DOHH2 (cell line): Measurements from ENCODE around the gene UPK1A.
A peak's percentile ranks its signal among the peaks of the same experiment; 100 is the strongest.
"Not testable (repeated sequence)": the region's sequence is repeated elsewhere in the genome, so short reads cannot be mapped to it uniquely, and the experiment has no call there.

Source experiments
- H3F3A ChIP-seq: fragments of 200-600 bp; sonication (generic), shearing (Covaris generic); 2 replicates; pipeline ENCODE4 v1.6.0; 2016; ENCODE audit warnings: antibody characterized with exemption, mild to moderate bottlenecking; ENCODE audit not compliant: control insufficient read depth, insufficient read depth
- H3K27ac ChIP-seq: fragments of 200-600 bp; sonication (generic); 2 replicates; pipeline ENCODE4 v1.5.1; 2014; ENCODE audit warnings: low read depth, mild to moderate bottlenecking, low read length, moderate library complexity
- H3K27me3 ChIP-seq: fragments of 200-600 bp; sonication (generic); 2 replicates; pipeline ENCODE4 v1.6.1; 2014; ENCODE audit warnings: mild to moderate bottlenecking, low read length, mixed read lengths; ENCODE audit not compliant: control insufficient read depth
- H3K36me3 ChIP-seq: fragments of 200-600 bp; sonication (generic); 2 replicates; pipeline ENCODE4 v1.6.1; 2014; ENCODE audit warnings: mild to moderate bottlenecking, low read length, moderate library complexity, mixed read lengths; ENCODE audit not compliant: control insufficient read depth
- H3K4me1 ChIP-seq: fragments of 200-600 bp; sonication (generic); 2 replicates; pipeline ENCODE4 v1.6.1; 2014; ENCODE audit warnings: mild to moderate bottlenecking, low read length, mixed read lengths; ENCODE audit not compliant: control insufficient read depth
- H3K4me2 ChIP-seq: fragments of 200-600 bp; sonication (generic); 2 replicates; pipeline ENCODE4 v1.6.0; 2014; ENCODE audit warnings: mild to moderate bottlenecking, low read length, moderate library complexity
- H3K4me3 ChIP-seq: fragments of 200-600 bp; sonication (generic); 2 replicates; pipeline ENCODE4 v1.5.1; 2014; ENCODE audit warnings: mild to moderate bottlenecking, low read length, mixed read lengths
- H3K79me2 ChIP-seq: fragments of 200-600 bp; sonication (generic); 2 replicates; pipeline ENCODE4 v1.6.1; 2014; ENCODE audit warnings: mild to moderate bottlenecking, low read length, mixed read lengths; ENCODE audit not compliant: control insufficient read depth
- H3K9me2 ChIP-seq: fragments of 200-600 bp; sonication (generic); replicated peaks from 2 replicates; pipeline ENCODE4 v1.6.1; 2014; ENCODE audit warnings: mild to moderate bottlenecking, low read length, mixed read lengths; ENCODE audit not compliant: control insufficient read depth
- H3K9me3 ChIP-seq: fragments of 200-600 bp; sonication (generic); 2 replicates; pipeline ENCODE4 v1.6.1; 2014; ENCODE audit warnings: antibody characterized with exemption, low read length, mixed read lengths; ENCODE audit not compliant: control insufficient read depth, insufficient read depth
- H4K20me1 ChIP-seq: fragments of 200-600 bp; sonication (generic); 2 replicates; pipeline ENCODE4 v1.6.0; 2014; ENCODE audit warnings: low read depth, mild to moderate bottlenecking, antibody characterized with exemption, low read length, moderate library complexity; ENCODE audit not compliant: control insufficient read depth, insufficient read depth
- CTCF ChIP-seq: fragments of 200-600 bp; sonication (generic); IDR thresholded peaks from one replicate; pipeline ENCODE4 v1.5.1; 2014; ENCODE audit warnings: antibody characterized with exemption, mild to moderate bottlenecking, low read depth, low read length; ENCODE audit not compliant: poor library complexity, severe bottlenecking
- EZH2phosphoT487 ChIP-seq: fragments of 200-600 bp; sonication (generic); IDR thresholded peaks from 2 replicates; pipeline ENCODE4 v1.6.1; 2017; ENCODE audit warnings: borderline replicate concordance, mild to moderate bottlenecking, antibody characterized with exemption, low read length, moderate library complexity, mixed read lengths

The UPK1A gene

GRCh38 chr19:35648017-35648961, 18.0 kb upstream of the UPK1A start, which contains the start of gene COX6B1:
Gene COX6B1, plus strand, starts transcription at chr19:35648323. Its CDS starts 2,921 bp downstream, at chr19:35651244.
- Histone ChIP-seq H3K27me3 (no peaks in the 10 kb centered on the region), H3K79me2 (peaks cover 35% of the 10 kb centered on the region), H3K27ac (peak within 1 kb of the TSS; percentile 38), H3K36me3 (peaks cover 28% of the 10 kb centered on the region), H3K4me3 (peak within 1 kb of the TSS; percentile 90), H3K4me1 (peaks cover 40% of the 10 kb centered on the region), H3K9me2 (no peaks in the 10 kb centered on the region), H3K9me3 (no peaks in the 10 kb centered on the region), H3K4me2 (peak within 1 kb of the TSS; percentile 96), H3F3A (peaks cover 7% of the 10 kb centered on the region), H4K20me1 (peaks cover 3% of the 10 kb centered on the region; the same call in 1 of the 2 replicates)
- TF ChIP-seq EZH2phosphoT487 = no peak
- TF ChIP-seq CTCF = no peak

GRCh38 chr19:35650581-35650980, 15.7 kb upstream of the UPK1A start:
- H3K9me3 ChIP-seq = no peaks in the 10 kb centered on the region
- peaks cover 3% of the 10 kb centered on the region; the same call in 1 of the 2 replicates for H4K20me1 ChIP-seq
- H3K79me2 ChIP-seq = peaks cover 35% of the 10 kb centered on the region
- no peak overlapping the region for H3K27ac ChIP-seq
- TF ChIP-seq CTCF = no peak
- no peak for TF ChIP-seq EZH2phosphoT487
- H3K4me3 ChIP-seq = no peak overlapping the region
- no peaks in the 10 kb centered on the region for H3K27me3 ChIP-seq
- no peaks in the 10 kb centered on the region for H3K9me2 ChIP-seq
- H3K36me3 ChIP-seq = peaks cover 45% of the 10 kb centered on the region
- no peaks in the 10 kb centered on the region for H3F3A ChIP-seq
- H3K4me1 ChIP-seq = peaks cover 19% of the 10 kb centered on the region
- no peak overlapping the region for H3K4me2 ChIP-seq

GRCh38 chr19:35654828-35655227, 11.5 kb upstream of the UPK1A start:
- peaks cover 60% of the 10 kb centered on the region for H3K36me3 ChIP-seq
- not testable (repeated sequence) for H4K20me1 ChIP-seq, H3K27ac ChIP-seq, H3K4me3 ChIP-seq, H3K4me1 ChIP-seq, H3K9me3 ChIP-seq, H3F3A ChIP-seq, H3K4me2 ChIP-seq, H3K27me3 ChIP-seq, H3K9me2 ChIP-seq
- peaks cover 17% of the 10 kb centered on the region for H3K79me2 ChIP-seq

- H3F3A ChIP-seq = no peaks in the 10 kb centered on the region
- H3K4me3 ChIP-seq = no peak overlapping the region
- no peaks in the 10 kb centered on the region for H3K9me2 ChIP-seq
- H3K27me3 ChIP-seq = no peaks in the 10 kb centered on the region
- TF ChIP-seq CTCF = no peak
- TF ChIP-seq EZH2phosphoT487 = no peak
- no peaks in the 10 kb centered on the region for H3K4me1 ChIP-seq
- H4K20me1 ChIP-seq = no peaks in the 10 kb centered on the region
- no peaks in the 10 kb centered on the region for H3K9me3 ChIP-seq
- peaks cover 10% of the 10 kb centered on the region for H3K79me2 ChIP-seq
- no peak overlapping the region for H3K4me2 ChIP-seq
- no peak overlapping the region for H3K27ac ChIP-seq
- H3K36me3 ChIP-seq = peaks cover 53% of the 10 kb centered on the region
Measured at GRCh38 chr19:35655600-35655999, 10.7 kb upstream of the UPK1A start.
